ENCODE results near the gene IVNS1ABP. TPM values are rescaled to one million over a fixed set of nuclear protein-coding genes. Genes with fewer than 3 reads are reported as not detected.

Gene IVNS1ABP
- total and polyA plus RNA-seq, 2 experiments from 2014 or later = 73.5 to 162 TPM

DNA sequence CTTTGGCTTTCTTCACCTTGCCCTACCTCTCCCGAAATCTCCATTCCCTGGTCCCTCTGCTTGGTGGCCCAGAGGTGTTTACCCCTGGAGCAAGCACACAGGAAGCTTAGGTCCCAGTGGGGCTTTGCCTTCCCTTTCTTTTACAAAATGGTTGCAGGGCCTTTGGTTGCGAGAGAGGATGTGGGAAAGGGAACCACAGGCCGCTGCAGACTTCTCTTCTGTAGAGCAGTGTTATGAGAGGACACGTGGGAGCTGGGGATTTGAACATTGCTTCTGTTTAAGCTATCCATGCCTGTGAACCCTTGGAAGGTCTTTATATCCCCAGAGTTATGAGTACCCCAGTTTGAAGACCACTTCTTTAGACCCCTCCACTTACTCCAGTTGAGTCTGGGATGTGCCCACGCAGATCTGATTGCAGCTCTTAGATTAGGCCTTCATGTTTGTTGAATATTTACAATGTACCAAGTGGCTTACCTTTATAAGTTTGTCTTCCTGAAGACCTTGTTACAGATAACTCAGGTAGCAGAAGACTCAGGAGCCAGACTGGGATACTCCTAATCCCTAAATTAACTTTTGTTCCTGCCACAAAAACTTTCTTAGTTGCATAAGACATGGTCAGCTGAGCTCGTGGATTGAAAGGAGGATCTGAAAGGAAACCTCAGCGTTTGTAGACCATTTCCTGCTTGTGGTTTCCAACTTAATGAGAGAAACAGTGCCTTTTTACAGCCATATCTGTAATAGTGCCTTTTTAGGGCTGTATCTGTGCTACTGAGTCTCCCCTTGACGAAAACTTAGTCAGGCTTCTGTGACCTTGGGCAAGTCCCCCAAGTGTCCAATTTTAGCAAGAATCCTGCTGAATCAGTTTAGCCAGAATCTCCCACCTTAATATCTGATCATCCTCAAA lies 21.9 kb upstream of the IVNS1ABP start:
- Histone ChIP-seq H3K4me1 (ENCODE audit: insufficient read depth) (no peaks in the 10 kb centered on the region), H2AFZ (no peak overlapping the region), H3K4me2 (no peak overlapping the region), H3K9me2 (ENCODE audit: insufficient read depth) (peaks cover 9% of the 10 kb centered on the region), H3K27me3 (ENCODE audit: insufficient read depth) (no peaks in the 10 kb centered on the region), H3F3A (replicated peaks; ENCODE audit: low read depth) (no peaks in the 10 kb centered on the region), H4K20me1 (replicated peaks; ENCODE audit: insufficient read depth) (no peaks in the 10 kb centered on the region), H3K27ac (ENCODE audit: low read depth) (no peak overlapping the region), H3K4me3 (no peak overlapping the region), H3K36me3 (ENCODE audit: insufficient read depth) (no peaks in the 10 kb centered on the region), H3K79me2 (replicated peaks; ENCODE audit: insufficient read depth) (no peaks in the 10 kb centered on the region)
- DNase-seq (ENCODE audit: low spot score) (peak; percentile 21), ATAC-seq (no peak)
- H3K9me3 Mint-ChIP-seq = no peaks in the 10 kb centered on the region
- TF ChIP-seq, protein P1, sequence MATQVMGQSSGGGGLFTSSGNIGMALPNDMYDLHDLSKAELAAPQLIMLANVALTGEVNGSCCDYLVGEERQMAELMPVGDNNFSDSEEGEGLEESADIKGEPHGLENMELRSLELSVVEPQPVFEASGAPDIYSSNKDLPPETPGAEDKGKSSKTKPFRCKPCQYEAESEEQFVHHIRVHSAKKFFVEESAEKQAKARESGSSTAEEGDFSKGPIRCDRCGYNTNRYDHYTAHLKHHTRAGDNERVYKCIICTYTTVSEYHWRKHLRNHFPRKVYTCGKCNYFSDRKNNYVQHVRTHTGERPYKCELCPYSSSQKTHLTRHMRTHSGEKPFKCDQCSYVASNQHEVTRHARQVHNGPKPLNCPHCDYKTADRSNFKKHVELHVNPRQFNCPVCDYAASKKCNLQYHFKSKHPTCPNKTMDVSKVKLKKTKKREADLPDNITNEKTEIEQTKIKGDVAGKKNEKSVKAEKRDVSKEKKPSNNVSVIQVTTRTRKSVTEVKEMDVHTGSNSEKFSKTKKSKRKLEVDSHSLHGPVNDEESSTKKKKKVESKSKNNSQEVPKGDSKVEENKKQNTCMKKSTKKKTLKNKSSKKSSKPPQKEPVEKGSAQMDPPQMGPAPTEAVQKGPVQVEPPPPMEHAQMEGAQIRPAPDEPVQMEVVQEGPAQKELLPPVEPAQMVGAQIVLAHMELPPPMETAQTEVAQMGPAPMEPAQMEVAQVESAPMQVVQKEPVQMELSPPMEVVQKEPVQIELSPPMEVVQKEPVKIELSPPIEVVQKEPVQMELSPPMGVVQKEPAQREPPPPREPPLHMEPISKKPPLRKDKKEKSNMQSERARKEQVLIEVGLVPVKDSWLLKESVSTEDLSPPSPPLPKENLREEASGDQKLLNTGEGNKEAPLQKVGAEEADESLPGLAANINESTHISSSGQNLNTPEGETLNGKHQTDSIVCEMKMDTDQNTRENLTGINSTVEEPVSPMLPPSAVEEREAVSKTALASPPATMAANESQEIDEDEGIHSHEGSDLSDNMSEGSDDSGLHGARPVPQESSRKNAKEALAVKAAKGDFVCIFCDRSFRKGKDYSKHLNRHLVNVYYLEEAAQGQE (IDR thresholded peaks at IDR 0.05; ENCODE audit: unreplicated experiment) = no peak
- TF ChIP-seq, protein P2, sequence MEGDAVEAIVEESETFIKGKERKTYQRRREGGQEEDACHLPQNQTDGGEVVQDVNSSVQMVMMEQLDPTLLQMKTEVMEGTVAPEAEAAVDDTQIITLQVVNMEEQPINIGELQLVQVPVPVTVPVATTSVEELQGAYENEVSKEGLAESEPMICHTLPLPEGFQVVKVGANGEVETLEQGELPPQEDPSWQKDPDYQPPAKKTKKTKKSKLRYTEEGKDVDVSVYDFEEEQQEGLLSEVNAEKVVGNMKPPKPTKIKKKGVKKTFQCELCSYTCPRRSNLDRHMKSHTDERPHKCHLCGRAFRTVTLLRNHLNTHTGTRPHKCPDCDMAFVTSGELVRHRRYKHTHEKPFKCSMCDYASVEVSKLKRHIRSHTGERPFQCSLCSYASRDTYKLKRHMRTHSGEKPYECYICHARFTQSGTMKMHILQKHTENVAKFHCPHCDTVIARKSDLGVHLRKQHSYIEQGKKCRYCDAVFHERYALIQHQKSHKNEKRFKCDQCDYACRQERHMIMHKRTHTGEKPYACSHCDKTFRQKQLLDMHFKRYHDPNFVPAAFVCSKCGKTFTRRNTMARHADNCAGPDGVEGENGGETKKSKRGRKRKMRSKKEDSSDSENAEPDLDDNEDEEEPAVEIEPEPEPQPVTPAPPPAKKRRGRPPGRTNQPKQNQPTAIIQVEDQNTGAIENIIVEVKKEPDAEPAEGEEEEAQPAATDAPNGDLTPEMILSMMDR (conservative IDR thresholded peaks at IDR 0.05; ENCODE audit: low read depth in 2 of 2) = no peak
- no peak for TF ChIP-seq CREB1 (CRISPR knock-in tag; IDR thresholded peaks at IDR 0.05; ENCODE audit: low read depth)
- no peak for TF ChIP-seq POLR2AphosphoS5 (IDR thresholded peaks at IDR 0.05; ENCODE audit: low read depth)
- no peak for TF ChIP-seq EZH2 (IDR thresholded peaks at IDR 0.05; ENCODE audit: low read depth, unreplicated experiment)
- TF ChIP-seq, protein P3, sequence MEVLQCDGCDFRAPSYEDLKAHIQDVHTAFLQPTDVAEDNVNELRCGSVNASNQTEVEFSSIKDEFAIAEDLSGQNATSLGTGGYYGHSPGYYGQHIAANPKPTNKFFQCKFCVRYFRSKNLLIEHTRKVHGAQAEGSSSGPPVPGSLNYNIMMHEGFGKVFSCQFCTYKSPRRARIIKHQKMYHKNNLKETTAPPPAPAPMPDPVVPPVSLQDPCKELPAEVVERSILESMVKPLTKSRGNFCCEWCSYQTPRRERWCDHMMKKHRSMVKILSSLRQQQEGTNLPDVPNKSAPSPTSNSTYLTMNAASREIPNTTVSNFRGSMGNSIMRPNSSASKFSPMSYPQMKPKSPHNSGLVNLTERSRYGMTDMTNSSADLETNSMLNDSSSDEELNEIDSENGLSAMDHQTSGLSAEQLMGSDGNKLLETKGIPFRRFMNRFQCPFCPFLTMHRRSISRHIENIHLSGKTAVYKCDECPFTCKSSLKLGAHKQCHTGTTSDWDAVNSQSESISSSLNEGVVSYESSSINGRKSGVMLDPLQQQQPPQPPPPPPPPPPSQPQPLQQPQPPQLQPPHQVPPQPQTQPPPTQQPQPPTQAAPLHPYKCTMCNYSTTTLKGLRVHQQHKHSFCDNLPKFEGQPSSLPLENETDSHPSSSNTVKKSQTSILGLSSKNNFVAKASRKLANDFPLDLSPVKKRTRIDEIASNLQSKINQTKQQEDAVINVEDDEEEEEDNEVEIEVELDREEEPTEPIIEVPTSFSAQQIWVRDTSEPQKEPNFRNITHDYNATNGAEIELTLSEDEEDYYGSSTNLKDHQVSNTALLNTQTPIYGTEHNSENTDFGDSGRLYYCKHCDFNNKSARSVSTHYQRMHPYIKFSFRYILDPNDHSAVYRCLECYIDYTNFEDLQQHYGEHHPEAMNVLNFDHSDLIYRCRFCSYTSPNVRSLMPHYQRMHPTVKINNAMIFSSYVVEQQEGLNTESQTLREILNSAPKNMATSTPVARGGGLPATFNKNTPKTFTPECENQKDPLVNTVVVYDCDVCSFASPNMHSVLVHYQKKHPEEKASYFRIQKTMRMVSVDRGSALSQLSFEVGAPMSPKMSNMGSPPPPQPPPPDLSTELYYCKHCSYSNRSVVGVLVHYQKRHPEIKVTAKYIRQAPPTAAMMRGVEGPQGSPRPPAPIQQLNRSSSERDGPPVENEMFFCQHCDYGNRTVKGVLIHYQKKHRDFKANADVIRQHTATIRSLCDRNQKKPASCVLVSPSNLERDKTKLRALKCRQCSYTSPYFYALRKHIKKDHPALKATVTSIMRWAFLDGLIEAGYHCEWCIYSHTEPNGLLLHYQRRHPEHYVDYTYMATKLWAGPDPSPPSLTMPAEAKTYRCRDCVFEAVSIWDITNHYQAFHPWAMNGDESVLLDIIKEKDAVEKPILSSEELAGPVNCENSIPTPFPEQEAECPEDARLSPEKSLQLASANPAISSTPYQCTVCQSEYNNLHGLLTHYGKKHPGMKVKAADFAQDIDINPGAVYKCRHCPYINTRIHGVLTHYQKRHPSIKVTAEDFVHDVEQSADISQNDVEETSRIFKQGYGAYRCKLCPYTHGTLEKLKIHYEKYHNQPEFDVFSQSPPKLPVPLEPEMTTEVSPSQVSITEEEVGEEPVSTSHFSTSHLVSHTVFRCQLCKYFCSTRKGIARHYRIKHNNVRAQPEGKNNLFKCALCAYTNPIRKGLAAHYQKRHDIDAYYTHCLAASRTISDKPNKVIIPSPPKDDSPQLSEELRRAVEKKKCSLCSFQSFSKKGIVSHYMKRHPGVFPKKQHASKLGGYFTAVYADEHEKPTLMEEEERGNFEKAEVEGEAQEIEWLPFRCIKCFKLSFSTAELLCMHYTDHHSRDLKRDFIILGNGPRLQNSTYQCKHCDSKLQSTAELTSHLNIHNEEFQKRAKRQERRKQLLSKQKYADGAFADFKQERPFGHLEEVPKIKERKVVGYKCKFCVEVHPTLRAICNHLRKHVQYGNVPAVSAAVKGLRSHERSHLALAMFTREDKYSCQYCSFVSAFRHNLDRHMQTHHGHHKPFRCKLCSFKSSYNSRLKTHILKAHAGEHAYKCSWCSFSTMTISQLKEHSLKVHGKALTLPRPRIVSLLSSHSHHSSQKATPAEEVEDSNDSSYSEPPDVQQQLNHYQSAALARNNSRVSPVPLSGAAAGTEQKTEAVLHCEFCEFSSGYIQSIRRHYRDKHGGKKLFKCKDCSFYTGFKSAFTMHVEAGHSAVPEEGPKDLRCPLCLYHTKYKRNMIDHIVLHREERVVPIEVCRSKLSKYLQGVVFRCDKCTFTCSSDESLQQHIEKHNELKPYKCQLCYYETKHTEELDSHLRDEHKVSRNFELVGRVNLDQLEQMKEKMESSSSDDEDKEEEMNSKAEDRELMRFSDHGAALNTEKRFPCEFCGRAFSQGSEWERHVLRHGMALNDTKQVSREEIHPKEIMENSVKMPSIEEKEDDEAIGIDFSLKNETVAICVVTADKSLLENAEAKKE (CRISPR knock-in tag; IDR thresholded peaks at IDR 0.05) = no peak
- no peak for TF ChIP-seq STAT1 (IDR thresholded peaks at IDR 0.05; ENCODE audit: unreplicated experiment)
- no peak for TF ChIP-seq JUNB (IDR thresholded peaks at IDR 0.05; ENCODE audit: unreplicated experiment)
- no peak for TF ChIP-seq ZNF114 (CRISPR knock-in tag; IDR thresholded peaks at IDR 0.05)
- TF ChIP-seq ZNF331 (CRISPR knock-in tag; IDR thresholded peaks at IDR 0.05; ENCODE audit: low read depth) = no peak
- TF ChIP-seq, protein P4, sequence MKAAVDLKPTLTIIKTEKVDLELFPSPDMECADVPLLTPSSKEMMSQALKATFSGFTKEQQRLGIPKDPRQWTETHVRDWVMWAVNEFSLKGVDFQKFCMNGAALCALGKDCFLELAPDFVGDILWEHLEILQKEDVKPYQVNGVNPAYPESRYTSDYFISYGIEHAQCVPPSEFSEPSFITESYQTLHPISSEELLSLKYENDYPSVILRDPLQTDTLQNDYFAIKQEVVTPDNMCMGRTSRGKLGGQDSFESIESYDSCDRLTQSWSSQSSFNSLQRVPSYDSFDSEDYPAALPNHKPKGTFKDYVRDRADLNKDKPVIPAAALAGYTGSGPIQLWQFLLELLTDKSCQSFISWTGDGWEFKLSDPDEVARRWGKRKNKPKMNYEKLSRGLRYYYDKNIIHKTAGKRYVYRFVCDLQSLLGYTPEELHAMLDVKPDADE (IDR thresholded peaks at IDR 0.05) = no peak
- no peak for TF ChIP-seq NANOG (IDR thresholded peaks at IDR 0.05; ENCODE audit: borderline replicate concordance)
- TF ChIP-seq EZH2phosphoT487 (IDR thresholded peaks at IDR 0.05; ENCODE audit: unreplicated experiment) = no peak
- H3K36me3 Mint-ChIP-seq (ENCODE audit: low read depth) = no peaks in the 10 kb centered on the region
- no peaks in the 10 kb centered on the region for H3K27me3 Mint-ChIP-seq (ENCODE audit: insufficient read depth, low read depth, poor library complexity)
- no peak overlapping the region for H3K4me3 Mint-ChIP-seq
- peaks cover 15% of the 10 kb centered on the region; the same call in 2 of the 3 replicates for H3K4me1 Mint-ChIP-seq
- H3K27ac Mint-ChIP-seq = no peak overlapping the region; the same call in 1 of the 2 replicates
